HG03025 (cell line): ENCODE results near the gene CCN6.

Experiments
- ATAC-seq: cut with Tn5 transposase; IDR thresholded peaks from one replicate; pipeline ENCODE4 v1.9.1; 2021; ENCODE audit warnings: mild to moderate bottlenecking, moderate library complexity; ENCODE audit not compliant: unreplicated experiment, low FRiP score

CCN6 gene

DNA sequence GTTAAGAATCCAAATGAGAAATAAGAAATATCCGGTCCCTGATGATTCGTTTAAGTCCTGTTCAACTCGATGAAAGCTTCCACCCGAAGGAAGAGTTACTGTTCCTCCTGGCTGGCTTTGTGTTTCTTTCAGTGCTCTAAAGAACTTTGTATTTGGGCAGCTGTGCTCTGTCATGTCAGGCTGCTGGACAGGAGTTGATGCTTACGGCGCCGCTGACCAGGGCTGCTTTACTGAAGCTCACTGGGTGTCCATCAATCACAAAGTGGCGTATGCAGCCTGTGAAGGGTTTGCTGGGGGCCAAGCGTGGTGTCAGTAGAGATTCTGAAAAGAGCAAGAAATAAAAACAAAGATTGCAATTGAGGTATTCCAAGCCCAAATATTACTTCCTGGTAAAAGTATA is 55.4 kb downstream of the CCN6 start:
- ATAC-seq = no peak

DNA sequence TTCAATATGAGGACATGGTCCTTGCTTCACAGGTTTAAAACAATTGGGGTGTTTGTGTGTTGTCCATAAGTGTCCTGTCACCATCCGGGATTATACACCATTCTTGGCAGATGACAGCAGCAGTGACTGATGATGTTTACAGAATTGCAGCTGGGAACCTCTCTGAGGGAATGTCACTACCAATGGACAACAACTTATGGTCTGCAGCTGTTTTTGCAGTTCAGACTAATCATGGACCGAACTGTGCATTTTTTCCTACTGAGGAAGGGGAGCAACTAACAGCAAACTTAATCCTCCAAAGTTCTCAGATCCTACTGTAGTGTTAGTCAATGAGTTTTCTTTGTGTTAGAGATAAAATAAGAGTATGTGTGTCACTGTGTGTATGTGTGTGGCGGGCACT is 59.5 kb downstream of the CCN6 start:
- ATAC-seq = no peak

DNA sequence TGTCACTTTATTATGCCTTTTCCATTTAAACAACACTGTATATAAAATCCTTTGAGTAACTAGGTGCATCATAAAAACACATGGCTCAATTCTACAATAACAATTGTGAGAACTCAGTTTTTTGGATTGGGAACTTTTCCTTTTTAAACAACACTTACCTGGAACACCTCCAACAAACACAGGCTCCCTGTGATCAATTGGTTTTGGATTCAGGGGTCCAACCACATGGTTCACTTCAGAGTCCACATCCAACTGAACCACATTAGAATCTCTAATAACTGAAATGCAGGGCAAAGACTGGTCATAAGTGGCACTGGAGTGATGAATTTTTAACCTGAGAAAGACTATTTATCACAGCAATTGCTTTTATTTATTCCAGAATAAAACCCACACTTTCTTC is 60.0 kb downstream of the CCN6 start:
- no peak for ATAC-seq

DNA sequence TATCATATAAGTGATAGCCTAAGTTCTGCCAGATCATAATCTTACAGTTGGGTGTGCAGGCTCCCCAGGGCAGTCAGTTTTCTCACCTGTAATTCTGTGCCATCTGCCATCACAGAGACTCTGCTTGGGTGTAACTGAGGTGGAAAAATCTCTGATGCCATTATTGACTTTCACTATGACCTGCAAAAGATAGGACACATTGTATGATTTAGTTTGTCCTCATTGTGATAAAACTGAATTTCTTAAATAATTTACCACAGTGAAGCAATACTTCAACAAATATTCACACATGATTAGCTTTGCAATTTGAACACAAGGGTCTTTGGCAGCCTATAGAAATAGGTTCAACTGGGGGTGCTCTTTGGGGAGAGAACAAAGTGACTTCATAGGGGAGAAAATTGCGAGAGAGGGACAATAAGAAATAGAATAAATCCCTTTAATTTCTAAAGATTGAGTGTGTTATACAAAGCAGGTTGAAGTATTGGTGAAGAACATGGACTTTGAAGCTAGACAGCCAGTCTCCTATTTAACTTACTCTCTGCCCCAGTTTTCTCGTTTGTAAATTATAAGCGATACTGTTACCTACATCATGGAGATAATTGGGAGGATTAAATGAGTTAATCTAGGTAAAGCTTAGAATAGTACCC is 60.8 kb downstream of the CCN6 start:
- ATAC-seq = no peak

DNA sequence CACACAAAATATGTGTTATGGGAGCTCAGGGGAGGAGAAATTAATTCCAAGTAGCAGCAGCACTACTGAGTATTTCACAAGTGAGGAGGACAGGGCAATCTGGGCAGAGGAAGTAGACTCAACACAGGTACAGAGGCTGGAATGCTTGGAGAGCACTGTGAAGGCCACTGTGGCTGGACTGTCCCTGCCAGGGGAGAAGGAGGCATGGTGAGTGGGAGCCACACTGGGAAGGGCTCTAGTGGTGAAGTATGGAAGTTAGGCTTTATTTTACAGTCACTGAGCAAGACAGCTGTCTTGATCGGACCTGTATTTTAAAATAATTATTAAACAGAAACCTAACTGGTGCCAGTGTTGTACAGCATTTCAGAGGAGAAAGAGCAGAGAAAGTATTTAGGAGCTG is 62.3 kb downstream of the CCN6 start:
- ATAC-seq = no peak

DNA sequence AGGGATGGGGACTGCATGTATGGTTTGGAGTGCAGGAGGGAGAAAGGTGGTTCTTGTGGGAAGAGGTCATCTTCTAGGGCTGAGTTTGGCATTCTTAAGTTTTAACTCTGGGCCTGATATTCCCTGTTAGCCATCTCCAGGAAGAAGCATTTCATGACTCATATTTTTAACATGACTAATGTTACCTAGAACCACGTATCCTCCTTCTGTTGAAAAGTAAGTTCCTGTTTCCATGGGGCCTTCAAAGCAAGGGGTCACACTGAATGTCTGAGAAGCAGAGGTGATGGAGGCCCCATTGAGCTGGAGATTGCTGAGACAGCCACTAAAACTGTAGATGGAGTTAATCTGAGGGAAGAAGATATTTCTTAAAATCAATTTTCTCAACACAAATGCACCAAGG is 63.6 kb downstream of the CCN6 start:
- no peak for ATAC-seq

DNA sequence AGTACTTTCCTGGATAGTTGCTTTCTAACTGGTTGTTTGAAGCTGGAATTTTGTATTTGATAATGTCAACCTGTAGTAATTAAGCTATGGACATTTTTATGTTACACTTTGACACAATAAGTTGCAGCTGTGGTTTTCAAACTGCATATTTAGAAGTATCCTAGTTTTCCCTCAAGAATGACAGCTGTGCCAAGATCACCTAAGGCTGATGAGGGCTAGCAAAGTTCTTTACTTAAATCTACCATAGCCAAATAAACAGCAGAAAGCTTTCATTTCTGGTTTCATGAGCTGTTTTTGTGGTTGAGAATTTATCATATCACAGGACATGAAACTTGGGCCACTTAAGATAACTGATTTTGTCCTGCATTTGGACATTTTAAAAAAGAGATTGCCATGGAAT is 64.1 kb downstream of the CCN6 start:
- no peak for ATAC-seq
